Stimulated activated CD4-positive, alpha-beta T cell treated with anti-CD3 and anti-CD28 coated beads, Interleukin-15, amount 100 ng/mL, for 48 hours (primary cell): Measurements from ENCODE around the gene JAM2.
A peak's percentile ranks its signal among the peaks of the same experiment; 100 is the strongest.

Experiments used
- DNase-seq, 2 donors: peaks; one replicate each; pipeline ENCODE4 v3.0.0-alpha.2; 2020; ENCODE audit warnings: low read depth in 2 of 2

Gene JAM2

DNA sequence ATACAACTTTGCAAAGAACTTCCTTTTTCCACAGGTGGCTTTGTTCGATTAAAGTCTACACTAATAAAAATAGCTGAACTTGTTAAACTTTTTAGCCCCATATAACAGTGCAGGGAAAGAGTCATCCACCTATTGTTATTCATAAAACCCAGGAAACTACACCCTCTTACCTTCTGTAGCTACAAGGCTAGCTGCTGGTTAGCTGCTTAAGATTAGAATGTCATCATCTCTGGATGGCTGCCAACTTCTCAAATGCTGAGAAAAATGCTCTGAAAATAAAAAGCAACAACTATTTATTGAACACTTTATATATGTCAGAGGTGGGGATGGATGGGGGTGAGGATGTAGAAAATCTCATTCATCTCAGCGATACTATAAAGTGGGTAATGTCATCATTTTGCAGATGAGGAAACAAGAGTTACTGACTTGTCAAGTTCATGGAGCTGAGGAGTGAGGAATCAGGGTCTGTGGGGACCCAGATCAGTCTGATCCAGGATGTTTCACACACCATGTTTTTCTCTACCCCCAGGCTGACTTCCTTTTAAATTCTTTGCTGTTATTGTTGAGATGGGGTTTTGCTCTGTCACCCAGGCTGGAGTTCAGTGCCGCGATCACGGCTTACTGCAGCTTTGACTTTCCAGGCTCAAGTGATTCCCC is 78.6 kb downstream of the JAM2 start:
- DNase-seq: no peak

DNA sequence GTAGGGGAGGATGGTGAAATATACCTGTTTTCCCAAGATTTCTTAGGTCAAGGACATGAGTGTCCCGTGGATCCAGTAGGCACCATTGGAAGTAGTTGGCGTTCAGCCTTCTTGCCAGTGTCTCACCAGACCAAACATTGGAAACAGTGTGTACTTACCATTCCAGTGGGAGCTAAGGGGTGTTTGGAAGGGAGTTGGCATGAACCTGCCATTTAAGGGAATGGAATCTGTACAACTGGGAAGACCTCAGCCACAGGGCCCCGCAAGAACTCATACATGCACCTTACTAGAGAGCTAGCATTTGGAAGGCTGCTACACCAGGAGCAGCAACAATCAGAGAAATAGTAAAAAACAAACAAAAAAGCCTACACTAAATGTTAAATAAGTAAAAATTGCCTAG is 82.9 kb downstream of the JAM2 start:
- no peak for DNase-seq

DNA sequence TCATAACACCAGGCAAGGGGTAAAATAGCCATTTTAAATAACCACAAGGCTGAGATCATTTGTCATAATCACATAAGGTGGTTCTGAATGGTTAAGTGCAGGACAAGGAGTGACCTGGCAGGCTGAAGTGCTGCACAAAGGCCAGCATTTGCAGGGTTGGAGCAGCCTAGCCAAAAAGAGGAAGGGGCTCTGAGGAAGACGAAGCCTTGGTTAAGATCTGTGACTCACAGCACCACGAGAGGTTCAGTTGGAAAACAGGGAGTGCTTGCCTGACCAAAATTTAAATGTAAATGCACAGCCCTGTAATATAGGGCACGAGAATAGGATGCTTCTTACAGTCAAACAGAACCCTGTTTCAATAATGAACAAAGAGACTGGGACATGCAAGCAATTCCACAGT is 83.6 kb downstream of the JAM2 start:
- DNase-seq: no peak

DNA sequence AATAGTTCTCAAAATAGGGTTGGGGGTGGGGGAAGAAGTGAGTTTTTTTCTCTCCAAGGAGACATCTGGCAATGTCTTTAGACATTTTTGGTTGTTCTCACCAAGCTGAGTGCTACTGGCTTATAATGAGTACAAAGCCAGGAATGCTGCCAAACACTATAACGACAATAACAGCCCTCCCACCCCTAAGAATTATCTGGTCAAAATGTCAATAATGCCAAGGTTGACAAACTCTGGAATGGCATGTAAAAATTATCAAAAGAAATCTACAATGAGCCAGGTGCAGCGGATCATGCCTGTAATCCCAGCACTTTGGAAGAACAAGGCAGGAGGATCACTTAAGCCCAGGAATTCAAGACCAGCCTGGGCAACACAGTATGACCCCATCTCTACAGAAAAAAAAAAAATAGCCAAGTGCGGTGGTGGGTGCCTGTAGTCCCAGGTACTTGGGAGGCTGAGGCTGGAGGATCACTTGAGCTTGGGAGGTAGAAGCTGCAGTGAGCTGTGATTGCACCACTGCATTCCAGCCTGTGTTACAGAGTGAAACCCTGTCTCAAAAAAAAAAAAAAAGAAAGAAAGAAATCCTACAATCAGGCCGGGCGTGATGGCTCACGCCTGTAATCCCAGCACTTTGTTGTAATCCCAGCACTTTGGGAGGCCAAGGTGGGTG is 93.2 kb downstream of the JAM2 start:
- no peak for DNase-seq

DNA sequence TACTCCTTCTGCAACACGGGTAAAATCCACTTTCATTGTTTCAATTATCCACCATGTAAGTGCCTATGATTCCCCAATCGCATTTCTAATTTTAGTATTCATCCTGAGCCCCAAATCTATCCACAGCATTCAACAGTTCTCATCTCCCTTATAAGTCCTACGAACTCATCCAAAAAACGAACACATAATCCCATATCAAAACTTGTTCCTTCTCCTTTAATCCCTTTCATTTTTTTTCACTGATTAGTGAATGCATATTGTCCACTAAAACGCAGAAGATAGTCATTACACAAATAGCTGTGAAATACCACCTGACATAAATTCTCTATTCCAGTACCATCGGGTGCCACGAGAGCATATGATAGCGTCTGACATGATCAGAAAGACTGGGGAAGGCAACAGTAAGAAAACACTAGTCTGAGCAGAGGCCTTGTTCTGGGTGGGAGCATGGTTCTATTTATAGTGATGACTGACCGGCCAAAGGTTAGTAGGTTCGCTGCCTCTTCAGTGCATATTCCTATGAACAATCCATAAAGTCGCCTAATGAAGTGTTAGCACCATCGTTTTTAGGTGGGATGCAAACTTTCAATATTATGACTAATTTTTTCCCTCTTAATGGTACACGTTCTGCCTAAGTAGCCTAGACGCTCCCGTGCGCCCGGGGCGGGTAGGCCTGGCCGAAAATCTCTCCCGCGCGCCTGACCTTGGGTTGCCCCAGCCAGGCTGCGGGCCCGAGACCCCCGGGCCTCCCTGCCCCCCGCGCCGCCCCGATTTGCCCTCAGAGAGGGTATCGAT is 95.0 kb downstream of the JAM2 start:
- DNase-seq: peak; percentile 21 to 22

DNA sequence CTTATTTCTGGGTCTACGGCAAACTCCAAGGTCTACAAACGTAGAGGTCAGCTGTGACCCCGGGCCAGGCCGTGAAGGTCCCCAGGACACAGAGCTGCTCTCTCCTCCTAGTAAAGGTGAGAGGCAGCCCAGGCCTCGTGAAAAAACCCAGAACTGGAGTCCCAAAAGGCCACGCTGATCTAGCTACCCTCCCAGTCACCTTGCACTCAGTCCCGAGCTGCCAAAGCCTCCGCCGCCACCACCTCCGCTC is 95.5 kb downstream of the JAM2 start:
- DNase-seq: no peak

DNA sequence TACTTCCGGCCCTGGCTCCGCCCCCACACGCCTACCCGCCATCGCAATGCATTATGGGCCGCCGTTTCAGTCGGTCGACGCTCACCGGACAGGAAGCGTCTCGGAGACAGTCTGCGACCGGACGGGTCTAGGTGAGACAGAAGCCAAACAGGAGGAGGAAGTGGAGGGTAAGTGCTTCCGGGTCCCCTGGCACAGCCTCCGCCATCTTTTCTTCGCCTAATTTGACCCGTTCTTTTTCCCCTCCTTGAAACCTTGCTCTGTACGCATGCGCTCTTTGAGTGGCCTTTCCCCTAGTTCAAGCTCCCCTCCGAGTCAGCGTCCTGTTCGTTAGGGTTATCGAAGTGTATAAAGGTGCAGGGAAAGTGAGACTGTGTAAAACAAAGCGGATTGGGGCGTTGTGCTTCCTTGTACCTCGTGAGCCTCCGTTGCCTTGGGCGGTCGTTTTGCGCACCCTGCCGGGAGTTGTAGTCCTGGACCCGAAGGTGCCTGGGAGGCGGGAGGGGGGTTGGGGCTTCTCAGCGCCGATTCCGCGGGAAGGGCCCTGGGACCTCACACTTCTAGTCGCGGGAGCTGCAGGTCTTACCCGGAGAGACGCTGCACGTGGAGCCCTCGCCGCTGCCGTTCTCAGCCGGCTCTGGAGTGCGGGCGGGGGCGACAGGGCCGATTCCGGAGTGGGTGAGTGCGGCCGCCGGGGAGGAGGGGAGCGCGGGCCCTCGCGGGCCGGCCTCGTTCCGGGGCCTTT is 96.0 kb downstream of the JAM2 start, which contains the start of the genes ATP5PF and GABPA:
ATP5PF (minus strand) TSS at position 1 of the 742 bp plus-strand sequence. CDS start 5,110 bp downstream, outside the sequence.
GABPA (plus strand) TSS at position 69 of the 742 bp plus-strand sequence. CDS start 6,627 bp downstream, outside the sequence.
- DNase-seq: peak; percentile 97

DNA sequence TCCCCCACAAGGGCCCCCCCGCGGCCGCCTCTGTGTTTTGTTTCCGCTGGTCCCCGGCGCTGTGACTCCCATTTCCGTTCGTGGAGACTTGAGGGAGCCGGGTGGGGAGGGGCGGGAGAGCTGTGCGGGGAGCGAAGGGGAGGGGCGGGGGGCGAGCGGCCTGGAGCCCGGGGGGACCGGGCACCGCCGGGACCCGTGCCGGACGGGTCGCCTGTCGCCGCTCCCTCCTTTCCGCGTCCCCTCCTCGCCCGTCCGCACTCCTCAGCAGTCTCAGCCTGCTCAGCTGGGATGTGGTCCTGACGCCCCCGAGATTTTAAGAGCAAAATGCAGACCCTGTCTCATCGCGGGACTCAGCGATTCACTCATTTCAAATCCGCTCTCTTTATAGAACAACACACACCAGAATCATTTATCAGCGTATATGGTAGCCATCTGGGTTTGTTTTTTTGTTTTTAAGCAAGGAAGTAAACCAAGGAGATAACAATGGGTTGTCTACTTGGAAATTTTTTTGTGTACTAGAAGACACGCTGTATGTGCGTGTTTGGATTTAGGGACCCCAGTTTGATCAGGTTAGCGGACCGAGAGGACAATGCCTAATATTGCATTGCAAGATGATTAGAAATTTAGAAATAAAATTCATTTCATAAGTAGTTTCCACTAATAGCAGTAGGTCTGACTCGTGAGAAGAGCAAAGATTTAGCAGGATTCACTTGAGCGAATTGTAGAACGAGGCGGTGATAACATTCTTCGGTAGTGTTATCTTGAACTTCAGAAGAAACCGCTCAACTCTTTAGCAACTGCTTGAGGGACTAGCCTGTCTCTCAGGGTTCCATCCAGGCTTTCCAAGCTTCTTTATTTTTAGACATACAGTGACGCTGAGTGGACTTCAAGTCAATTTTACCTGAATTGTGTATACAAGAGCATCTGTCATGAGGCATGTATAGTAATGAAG is 96.9 kb downstream of the JAM2 start:
- DNase-seq: peak; percentile 64 to 66

DNA sequence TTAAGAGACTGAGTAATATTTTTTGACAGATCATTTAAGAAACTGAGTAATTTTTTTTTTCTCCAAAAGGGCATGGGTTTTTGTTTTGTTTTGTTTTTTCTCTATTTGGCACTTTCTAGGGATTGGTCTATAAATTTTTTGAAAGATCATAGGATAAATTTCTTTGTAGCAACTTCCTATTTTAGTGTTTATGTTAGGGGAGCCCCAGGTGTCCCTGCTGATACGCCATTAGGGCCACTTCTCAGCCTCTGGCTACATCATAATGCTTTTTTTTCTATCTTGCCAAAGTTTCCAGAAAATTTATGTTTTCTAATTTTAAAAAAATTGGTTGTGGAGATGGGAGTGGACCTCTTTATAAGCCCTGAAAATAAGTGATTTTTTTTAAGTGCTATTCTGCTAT is 98.4 kb downstream of the JAM2 start:
- no peak for DNase-seq

DNA sequence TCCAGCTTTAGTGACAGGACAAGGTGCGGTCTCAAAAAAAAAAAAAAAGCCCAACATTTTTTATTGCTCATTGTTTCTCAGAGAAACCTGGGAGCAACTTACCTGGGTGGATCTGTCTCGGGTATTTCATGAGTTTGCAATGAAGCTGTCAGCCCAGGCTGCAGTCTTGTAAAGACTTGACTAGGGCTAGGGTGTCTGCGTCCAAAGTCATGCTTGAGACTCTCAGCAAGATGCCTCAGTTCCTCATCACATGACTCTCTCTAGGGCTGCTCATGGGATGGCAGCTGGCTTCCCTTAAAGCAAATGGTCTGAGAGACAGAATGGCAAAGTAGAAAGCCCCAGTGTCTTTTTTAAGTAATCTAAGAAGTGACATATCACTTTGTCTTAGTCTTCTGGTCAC is 103.8 kb downstream of the JAM2 start:
- no peak for DNase-seq

DNA sequence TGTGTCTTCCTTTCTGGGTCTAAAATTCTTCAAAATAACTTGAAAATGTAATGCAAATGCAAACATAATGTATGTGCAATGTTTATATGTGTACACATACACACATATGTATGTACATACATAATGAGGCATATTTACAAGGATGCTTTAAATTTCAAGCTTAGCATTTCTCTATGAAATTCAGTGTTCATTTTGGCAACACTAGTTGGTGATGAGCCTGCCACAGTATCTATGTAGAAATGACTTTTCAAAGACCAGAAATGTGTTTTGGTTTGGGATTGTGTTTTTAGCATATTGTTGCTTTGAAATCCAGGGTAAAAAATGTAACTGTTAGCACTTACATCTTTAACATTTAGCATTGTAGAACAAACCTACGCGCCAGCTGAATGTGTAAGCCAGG is 105.8 kb downstream of the JAM2 start:
- no peak for DNase-seq

DNA sequence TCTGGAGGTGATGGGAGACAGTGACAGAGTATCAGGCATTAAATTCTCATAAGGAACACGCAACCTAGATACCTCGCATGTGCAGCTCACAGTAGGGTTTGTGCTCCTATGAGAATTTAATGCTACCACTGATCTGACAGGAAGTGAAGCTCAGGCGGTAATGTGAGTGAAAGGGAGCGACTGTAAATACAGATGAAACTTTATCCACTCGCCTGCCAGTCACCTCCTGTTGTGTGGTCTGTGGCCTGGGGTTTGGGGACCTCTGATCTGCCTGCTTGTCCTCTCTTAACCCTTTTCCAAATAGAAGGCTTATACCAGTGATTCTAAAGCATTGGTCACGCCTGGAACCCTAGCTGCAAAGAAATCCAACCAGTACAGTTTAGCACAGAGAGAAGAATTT is 111.0 kb downstream of the JAM2 start:
- no peak for DNase-seq

DNA sequence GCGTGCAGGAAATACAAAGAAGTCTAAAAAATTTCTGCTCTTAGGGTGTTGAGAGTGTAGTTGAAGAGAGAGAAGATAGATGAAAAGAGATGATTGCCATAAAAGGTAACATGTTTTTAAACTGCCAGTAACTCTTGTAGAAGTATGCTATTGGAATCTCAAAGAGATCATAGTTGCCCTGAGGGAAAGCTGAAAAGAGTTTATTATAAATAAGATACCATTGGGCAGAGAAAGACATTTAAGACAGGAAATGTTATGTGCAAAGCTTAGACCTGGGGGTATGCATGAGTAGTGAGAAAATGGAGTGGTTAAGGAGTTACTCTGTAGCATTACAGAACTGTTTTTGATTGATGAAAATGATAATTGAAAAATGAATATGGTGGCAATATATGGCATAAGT is 113.4 kb downstream of the JAM2 start:
- no peak for DNase-seq

DNA sequence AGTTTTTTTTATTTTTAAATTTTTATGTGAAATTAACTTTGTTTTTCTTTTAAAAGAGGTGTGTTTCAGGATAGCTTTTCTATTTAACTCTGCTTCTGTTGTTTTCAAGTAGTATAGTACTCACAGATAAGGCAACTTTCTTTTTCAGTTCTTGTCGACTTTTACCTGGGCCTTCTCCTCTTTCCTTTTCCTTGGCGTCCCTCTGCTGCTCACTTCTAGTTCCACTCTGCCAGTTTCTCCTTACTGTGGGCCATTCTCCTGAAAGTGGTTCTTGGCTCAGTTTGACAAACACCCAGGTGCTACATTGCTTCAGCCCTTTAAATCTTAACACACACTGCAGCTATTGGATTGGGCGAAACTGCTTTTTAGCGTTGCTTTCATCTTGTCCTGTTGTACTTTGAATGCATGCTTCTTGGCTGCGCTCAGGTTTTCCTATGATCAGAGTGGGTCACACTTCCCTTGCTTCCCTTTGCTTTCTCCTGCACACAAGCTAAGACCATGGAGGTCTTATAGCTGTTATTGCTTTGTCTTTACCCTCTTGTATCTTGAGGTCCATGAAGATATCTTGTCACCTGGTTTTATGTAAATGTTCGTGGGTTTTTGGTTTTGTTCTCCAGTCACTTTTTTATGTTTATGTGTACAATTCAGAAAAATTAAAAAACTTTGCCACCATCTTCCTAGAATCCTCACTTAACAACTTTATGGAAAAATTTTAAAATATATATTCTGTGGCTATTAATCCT is 117.3 kb downstream of the JAM2 start:
- DNase-seq: no peak

DNA sequence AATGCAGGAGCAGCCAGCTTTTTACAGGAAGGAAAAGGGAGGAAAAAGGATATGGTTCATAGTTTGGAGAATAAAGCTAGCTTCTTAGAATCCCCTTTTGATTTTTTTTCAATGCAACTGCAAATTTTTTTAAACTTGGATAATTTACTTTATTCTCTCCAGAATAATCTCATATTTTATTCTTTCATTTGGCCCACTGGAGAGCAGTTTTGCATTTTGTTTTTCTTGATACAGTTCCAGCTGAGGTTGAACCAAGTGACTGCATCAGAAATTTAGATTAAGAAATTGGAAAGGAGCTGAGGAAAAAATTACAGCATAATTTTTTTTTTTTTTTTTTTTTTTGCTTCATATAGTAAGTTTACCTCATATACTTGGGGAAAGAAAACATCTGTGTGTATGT is 118.5 kb downstream of the JAM2 start:
- DNase-seq: no peak

DNA sequence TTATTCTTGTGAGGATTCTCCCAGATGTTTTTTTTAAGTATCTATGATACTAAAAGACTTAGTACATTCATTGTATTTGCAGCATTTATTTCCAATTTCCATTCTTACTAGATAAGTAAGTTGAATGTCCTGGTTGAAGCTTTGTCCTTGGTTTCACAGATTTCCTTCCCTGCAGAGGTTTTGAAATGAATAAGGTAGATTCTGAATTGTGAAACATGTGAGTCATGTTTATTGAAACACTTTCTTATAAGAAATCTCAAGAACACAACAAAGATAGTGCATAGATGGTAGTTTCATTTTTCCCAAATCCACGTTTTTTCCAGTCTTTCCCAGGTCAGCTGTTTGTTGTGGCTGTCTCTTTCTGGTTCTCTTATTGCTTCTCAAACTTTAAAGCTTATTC is 120.5 kb downstream of the JAM2 start:
- DNase-seq: no peak

DNA sequence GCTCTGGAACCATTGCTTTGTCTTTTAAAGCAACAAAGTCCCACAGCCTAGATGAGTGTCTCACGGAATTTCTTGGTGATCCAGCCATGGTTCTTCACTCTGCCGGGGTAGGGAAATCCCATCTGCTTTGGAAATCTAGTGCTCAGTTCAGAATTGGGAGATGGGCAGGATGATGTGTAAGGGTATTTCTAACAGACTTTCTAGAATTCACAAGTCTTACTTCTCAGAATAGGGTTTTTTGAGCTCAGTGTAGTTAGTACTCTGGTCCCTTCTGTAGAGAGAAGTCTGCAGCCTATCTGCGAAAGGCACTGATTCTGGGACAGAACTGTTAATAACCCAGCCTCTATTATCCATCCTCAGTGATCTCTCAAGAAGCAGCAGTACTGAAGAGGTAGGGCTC is 121.0 kb downstream of the JAM2 start:
- DNase-seq: no peak

DNA sequence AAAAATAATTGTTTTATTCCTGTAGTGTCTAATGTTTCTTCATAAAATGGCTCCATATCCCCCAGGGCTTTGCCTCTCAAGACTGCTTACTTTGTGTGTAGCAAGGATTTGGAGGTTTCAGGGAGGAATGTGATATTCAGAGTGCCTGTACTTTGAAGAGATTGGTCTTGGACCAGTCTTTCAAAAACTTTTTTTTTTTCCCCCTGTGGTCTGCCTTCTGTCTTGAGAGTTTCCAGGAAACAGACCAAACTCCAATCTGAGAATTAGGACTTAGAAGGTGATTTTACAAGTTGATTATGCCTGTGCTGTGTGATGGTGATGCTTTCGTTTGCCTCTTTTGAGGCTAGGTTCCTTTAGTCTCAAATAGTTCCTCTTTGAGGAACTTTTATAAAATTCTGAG is 121.6 kb downstream of the JAM2 start:
- DNase-seq: no peak

DNA sequence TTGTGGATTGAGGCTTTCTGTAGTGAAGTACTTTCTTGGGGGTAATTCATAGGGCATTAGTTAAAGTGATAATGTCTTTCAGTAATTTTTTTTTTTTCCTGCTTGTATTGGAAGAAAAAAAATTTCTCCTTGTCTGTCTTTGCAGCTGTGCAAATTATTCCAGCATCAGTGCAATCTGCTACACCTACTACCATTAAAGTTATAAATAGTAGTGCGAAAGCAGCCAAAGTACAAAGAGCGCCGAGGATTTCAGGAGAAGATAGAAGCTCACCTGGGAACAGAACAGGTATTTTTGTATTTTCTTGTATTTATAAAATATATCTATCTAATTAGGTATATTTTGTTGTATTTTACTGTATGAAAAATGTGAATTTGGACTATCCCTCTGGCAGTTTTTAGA is 125.0 kb downstream of the JAM2 start:
- DNase-seq: no peak
